Gastrocnemius medialis (tissue), 4 donors: Measurements from ENCODE around the gene CD27. TPM values are rescaled to one million over a fixed set of nuclear protein-coding genes. Genes with fewer than 3 reads are reported as not detected.

Source experiments
- ATAC-seq, 2 donors: fragments of 150-250 bp; one replicate each; pipeline ENCODE4 v1.9.1; 2016
- DNase-seq, 2 donors: peaks; one replicate each; pipeline ENCODE4 v3.0.0-alpha.2; 2019
- H3K27ac ChIP-seq, 4 donors: fragments of 200-600 bp; sonication (generic); 1 replicate in 1 of 4; 2 replicates in 3 of 4; pipeline ENCODE4 v1.5.1; 2016 to 2018; ENCODE audit warnings: mild to moderate bottlenecking in 2 of 4, moderate library complexity in 1 of 4
- H3K27me3 ChIP-seq, 3 donors: fragments of 200-600 bp; sonication (generic) in 2 of 3; 1 replicate in 1 of 3; 2 replicates in 2 of 3; pipeline versions ENCODE4 v1.5.1 to v1.6.0; 2016 to 2019; ENCODE audit warnings: mild to moderate bottlenecking in 1 of 3, moderate library complexity in 1 of 3
- H3K36me3 ChIP-seq, 2 donors: fragments of 200-600 bp; sonication (generic) in 1 of 2; one replicate each; pipeline ENCODE4 v1.5.1; 2017 to 2018
- H3K4me1 ChIP-seq, 2 donors: fragments of 200-600 bp; sonication (generic) in 1 of 2; one replicate each; pipeline ENCODE4 v1.5.1; 2016 to 2017; ENCODE audit warnings: mild to moderate bottlenecking in 2 of 2
- H3K4me3 ChIP-seq, 4 donors: fragments of 200-600 bp; sonication (generic) in 3 of 4; 1 replicate in 1 of 4; 2 replicates in 3 of 4; pipeline ENCODE4 v1.5.1; 2016 to 2019; ENCODE audit warnings: mild to moderate bottlenecking in 2 of 4
- H3K9me3 ChIP-seq, 3 donors: fragments of 200-600 bp; sonication (generic) in 2 of 3; 1 replicate in 1 of 3; 2 replicates in 2 of 3; pipeline ENCODE4 v1.5.1; 2016 to 2019
- CTCF ChIP-seq, 5 experiments: fragments of 450-650 bp in 3 of 5; fragments of 200-600 bp in 2 of 5; sonication (generic) in 2 of 5; IDR thresholded peaks in 4 of 5; conservative IDR thresholded peaks in 1 of 5; 1 replicate in 4 of 5; 2 replicates in 1 of 5; pipeline ENCODE4 v1.5.1; 2016 to 2019; ENCODE audit warnings: antibody characterized with exemption in 5 of 5, mild to moderate bottlenecking in 3 of 5, moderate library complexity in 3 of 5
- POLR2A ChIP-seq, 2 donors: fragments of 450-650 bp; IDR thresholded peaks; one replicate each; pipeline ENCODE4 v1.6.1; 2017; ENCODE audit warnings: antibody characterized with exemption in 2 of 2, mild to moderate bottlenecking in 2 of 2, moderate library complexity in 2 of 2
- in situ Hi-C, 4 donors: fragments of 200-750 bp; cut with MboI; loops; one replicate each; pipeline versions ENCODE4 v1.15.0 to v1.8.0; 2017; ENCODE audit warnings: low sequenced_read_pairs in 4 of 4
- intact Hi-C: fragments of 100-400 bp; cut with DNase I; formaldehyde crosslinking; loops from one replicate; pipeline ENCODE4 v1.15.1; 2023; ENCODE audit warnings: low total_unique reads
- total RNA-seq, 4 donors: library from RNA; depleted of rRNA; stranded (reverse); fragments of >200 nt; gene quantifications; one replicate each; pipeline versions ENCODE4 v1.1.0 to v1.2.3, GENCODE V29; 2016

Gene CD27
- total RNA-seq, 4 donors from 2014 or later, result 0.55 TPM; not detected in 3

GRCh38 chr12:6430124-6430989, 14.4 kb upstream of the CD27 start:
- TF ChIP-seq POLR2A (IDR thresholded peaks at IDR 0.05), result no peak
- no peak for TF ChIP-seq CTCF (IDR thresholded peaks at IDR 0.05 in 4 of 5, conservative IDR thresholded peaks at IDR 0.05 in 1 of 5)
- in situ Hi-C loops, result loop anchor here in 1 of 4 donors (5.0 kb wide), 1 partner anchor 102 kb away; the partner anchor contains the start of gene GAPDH
- DNase-seq (peak; percentile 32 to 76), ATAC-seq (peak; percentile 86 to 92)
- Histone ChIP-seq H3K9me3 (no peaks in the 10 kb centered on the region), H3K27me3 (no peaks in the 10 kb centered on the region), H3K27ac (peak overlapping the region; percentile 43 to 64 (median 54)), H3K36me3 (no peaks in the 10 kb centered on the region), H3K4me1 (peaks cover 15 to 17% of the 10 kb centered on the region in 2 donors), H3K4me3 (peak overlapping the region; percentile 16 to 49 (median 46))
- intact Hi-C loops, result no loop called here

GRCh38 chr12:6432991-6433390, 11.8 kb upstream of the CD27 start:
- H3K36me3 ChIP-seq, result no peaks in the 10 kb centered on the region
- TF ChIP-seq POLR2A (IDR thresholded peaks at IDR 0.05) (no peak), CTCF (IDR thresholded peaks at IDR 0.05 in 4 of 5, conservative IDR thresholded peaks at IDR 0.05 in 1 of 5) (no peak)
- H3K27me3 ChIP-seq, result no peaks in the 10 kb centered on the region
- in situ Hi-C loops, result loop anchor here in 1 of 4 donors (5.0 kb wide), 1 partner anchor 99 kb away; the partner anchor contains the start of gene GAPDH
- no peak overlapping the region for H3K27ac ChIP-seq
- no peaks in the 10 kb centered on the region for H3K9me3 ChIP-seq
- no peak overlapping the region for H3K4me3 ChIP-seq
- peaks cover 15 to 17% of the 10 kb centered on the region in 2 donors for H3K4me1 ChIP-seq
- DNase-seq (no peak), ATAC-seq (no peak)
- intact Hi-C loops, result no loop called here

GRCh38 chr12:6434205-6435140, 10.3 kb upstream of the CD27 start:
- ATAC-seq, result no peak
- Histone ChIP-seq H3K27ac (no peak overlapping the region), H3K4me3 (no peak overlapping the region), H3K9me3 (no peaks in the 10 kb centered on the region), H3K27me3 (no peaks in the 10 kb centered on the region), H3K4me1 (peaks cover 15 to 17% of the 10 kb centered on the region in 2 donors), H3K36me3 (no peaks in the 10 kb centered on the region)
- DNase-seq, result no peak
- no peak for TF ChIP-seq POLR2A (IDR thresholded peaks at IDR 0.05)
- intact Hi-C loops (no loop called here), in situ Hi-C loops (loop anchor here in 1 of 4 donors (5.0 kb wide), 1 partner anchor 98 kb away; the partner anchor contains the start of gene GAPDH)

GRCh38 chr12:6435961-6436715, 8.6 kb upstream of the CD27 start:
- Histone ChIP-seq H3K36me3 (no peaks in the 10 kb centered on the region), H3K4me3 (no peak overlapping the region), H3K27me3 (no peaks in the 10 kb centered on the region), H3K27ac (no peak overlapping the region), H3K4me1 (peaks cover 2 to 3% of the 10 kb centered on the region in 2 donors), H3K9me3 (no peaks in the 10 kb centered on the region)
- DNase-seq, result no peak
- TF ChIP-seq CTCF (IDR thresholded peaks at IDR 0.05 in 4 of 5, conservative IDR thresholded peaks at IDR 0.05 in 1 of 5) (no peak), POLR2A (IDR thresholded peaks at IDR 0.05) (no peak)
- ATAC-seq, result no peak
- intact Hi-C loops, result no loop called here
- in situ Hi-C loops, result no loop called here
